Mucosa of descending colon (tissue), 3 donors: Measurements from ENCODE around the gene PIP4P1. TPM values are rescaled to one million over a fixed set of nuclear protein-coding genes. Genes with fewer than 3 reads are reported as not detected.
A peak's percentile ranks its signal among the peaks of the same experiment; 100 is the strongest.

Experiments
- ATAC-seq: fragments of 200-7000 bp; cut with Tn5 transposase; one replicate; pipeline ENCODE4 v1.9.1; 2020; ENCODE audit warnings: mild to moderate bottlenecking, moderate library complexity
- DNase-seq, 3 donors: peaks; one replicate each; pipeline ENCODE4 v3.0.0-alpha.2; 2020
- H3K36me3 ChIP-seq: fragments of 200-600 bp; one replicate; pipeline ENCODE4 v1.8.0; 2021; ENCODE audit warnings: low read depth, mild to moderate bottlenecking
- H3K4me1 ChIP-seq: fragments of 200-600 bp; one replicate; pipeline ENCODE4 v1.8.0; 2021; ENCODE audit warnings: low read depth, mild to moderate bottlenecking
- H3K4me3 ChIP-seq: fragments of 200-600 bp; one replicate; pipeline ENCODE4 v1.8.0; 2021; ENCODE audit warnings: mild to moderate bottlenecking
- H3K9me3 ChIP-seq: fragments of 200-600 bp; one replicate; pipeline ENCODE4 v1.8.0; 2021; ENCODE audit warnings: mild to moderate bottlenecking
- intact Hi-C, 2 donors: fragments of 100-400 bp; cut with DNase I in 1 of 2; cut with micrococcal nuclease in 1 of 2; formaldehyde crosslinking; loops; one replicate each; pipeline versions ENCODE4 v1.11.0 to v1.11.1; 2022; cut with DNase I, micrococcal nuclease
- total RNA-seq, 3 donors: library from RNA; stranded (reverse); fragmentation: NEBNext Ultra II Directional in 2 of 3; extraction: Animal tissue kit (Norgen Biotek cat#: 25700) in 2 of 3; gene quantifications; one replicate each; pipeline versions ENCODE4 v1.2.1 to v1.2.4, GENCODE V29; 2021 to 2023
- TF ChIP-seq, protein P1 (sequence below): fragments of 200-600 bp; IDR thresholded peaks from one replicate; pipeline ENCODE4 v1.8.0; 2022; ENCODE audit warnings: antibody characterized with exemption, mild to moderate bottlenecking
- donor health status: DM: no; HTN: no; CAD: no; lungs with moderate emphysema.
- donor health status: DM: no; HTN: no; CAD: no.
- donor health status: DM: no; HTN: yes; CAD: no.

Gene PIP4P1
- total RNA-seq, 3 donors from 2014 or later: 40.6 to 48.4 (median 45.5) TPM

DNA sequence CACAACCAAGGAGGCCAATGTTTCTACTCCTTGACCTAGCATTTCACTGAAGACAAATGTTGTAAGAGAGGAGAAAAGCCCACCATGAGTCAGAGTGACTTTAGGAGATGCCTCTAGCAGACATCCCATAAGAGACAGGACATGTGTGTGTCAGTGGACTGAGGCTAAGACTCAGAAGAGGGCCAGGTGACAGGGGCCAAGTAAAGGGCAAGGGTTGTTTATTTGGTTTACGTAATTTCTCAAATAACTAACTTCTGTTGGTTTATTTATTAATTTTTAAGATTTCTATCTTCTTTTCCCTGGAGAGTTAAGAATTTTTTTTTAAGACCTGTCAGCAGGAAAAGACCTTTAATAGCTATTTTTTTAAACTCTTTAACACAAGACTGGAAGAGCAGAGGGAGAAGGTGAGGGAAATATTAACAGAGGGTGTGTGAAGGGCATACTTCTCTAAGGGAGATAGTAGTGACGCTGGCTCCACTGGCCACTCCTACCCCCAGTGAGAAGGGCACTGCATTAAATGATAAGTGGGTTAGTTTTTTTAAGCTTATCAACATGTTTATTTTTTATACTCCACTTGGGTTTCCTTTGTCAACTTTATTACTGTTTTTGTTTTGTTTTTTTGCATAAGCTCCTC, 11.4 kb upstream of the PIP4P1 start:
- no peak for DNase-seq
- ATAC-seq: no peak
- peaks cover 5% of the 10 kb centered on the region for H3K36me3 ChIP-seq
- intact Hi-C loops: no loop called here
- peaks cover 28% of the 10 kb centered on the region for H3K4me1 ChIP-seq
- TF ChIP-seq, protein P1, sequence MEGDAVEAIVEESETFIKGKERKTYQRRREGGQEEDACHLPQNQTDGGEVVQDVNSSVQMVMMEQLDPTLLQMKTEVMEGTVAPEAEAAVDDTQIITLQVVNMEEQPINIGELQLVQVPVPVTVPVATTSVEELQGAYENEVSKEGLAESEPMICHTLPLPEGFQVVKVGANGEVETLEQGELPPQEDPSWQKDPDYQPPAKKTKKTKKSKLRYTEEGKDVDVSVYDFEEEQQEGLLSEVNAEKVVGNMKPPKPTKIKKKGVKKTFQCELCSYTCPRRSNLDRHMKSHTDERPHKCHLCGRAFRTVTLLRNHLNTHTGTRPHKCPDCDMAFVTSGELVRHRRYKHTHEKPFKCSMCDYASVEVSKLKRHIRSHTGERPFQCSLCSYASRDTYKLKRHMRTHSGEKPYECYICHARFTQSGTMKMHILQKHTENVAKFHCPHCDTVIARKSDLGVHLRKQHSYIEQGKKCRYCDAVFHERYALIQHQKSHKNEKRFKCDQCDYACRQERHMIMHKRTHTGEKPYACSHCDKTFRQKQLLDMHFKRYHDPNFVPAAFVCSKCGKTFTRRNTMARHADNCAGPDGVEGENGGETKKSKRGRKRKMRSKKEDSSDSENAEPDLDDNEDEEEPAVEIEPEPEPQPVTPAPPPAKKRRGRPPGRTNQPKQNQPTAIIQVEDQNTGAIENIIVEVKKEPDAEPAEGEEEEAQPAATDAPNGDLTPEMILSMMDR: no peak
- H3K9me3 ChIP-seq: no peaks in the 10 kb centered on the region
- no peak overlapping the region for H3K4me3 ChIP-seq

DNA sequence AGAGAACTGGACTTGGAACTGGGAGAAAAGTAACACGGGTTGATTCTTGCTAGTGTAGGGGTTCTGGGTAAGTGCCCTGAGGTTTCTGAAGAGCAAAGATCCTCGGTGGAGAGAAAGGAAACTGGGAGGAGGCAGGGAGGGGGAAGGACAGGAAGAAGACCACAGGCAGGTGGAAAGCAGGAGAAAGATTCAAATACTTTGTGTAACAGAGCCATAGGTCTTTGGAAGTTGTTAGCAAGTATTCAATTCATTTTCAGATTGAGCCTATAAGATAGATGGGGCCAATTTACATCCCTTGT, 9.3 kb upstream of the PIP4P1 start:
- peak in 1 of 3 donors; percentile 21 for DNase-seq
- TF ChIP-seq, protein P1: no peak
- peak overlapping the region; percentile 60 for H3K4me3 ChIP-seq
- H3K4me1 ChIP-seq: peaks cover 24% of the 10 kb centered on the region
- no peak for ATAC-seq
- H3K9me3 ChIP-seq: no peaks in the 10 kb centered on the region
- peaks cover 5% of the 10 kb centered on the region for H3K36me3 ChIP-seq
- intact Hi-C loops: no loop called here

DNA sequence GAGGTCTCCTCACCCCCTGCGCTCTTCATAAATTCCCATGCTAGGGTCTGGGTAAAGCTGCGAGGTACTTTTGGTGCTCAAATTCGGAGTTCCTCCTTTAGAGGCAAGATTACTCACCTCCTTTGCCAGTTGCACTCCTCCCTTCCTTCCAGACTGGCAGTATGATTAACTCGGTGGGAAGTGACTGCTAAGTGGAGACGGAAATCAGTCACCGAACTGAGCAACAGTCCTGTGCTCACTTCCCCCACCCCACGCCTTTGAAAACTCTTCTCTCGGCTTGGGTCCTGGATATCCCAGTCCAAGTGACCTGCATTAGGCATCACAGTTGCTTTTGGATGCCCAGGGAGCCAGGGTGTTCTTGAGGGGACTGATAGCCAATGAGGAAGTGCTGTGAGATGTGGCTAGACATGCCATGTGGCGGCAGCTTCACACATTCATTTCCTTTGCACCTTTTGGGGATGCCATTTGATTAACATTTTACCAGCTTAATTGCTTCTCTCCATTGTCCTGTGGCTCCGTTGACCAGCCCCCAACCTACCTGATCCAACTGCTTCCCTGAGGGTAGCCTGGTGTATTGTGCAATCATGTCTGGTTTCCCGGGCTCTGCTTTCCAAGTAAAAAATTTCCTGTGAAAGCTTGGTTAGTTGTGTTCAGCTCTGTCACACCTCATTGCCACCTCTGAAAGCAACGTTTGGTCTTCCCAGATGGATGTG, 8.8 kb upstream of the PIP4P1 start:
- H3K36me3 ChIP-seq: peaks cover 5% of the 10 kb centered on the region
- intact Hi-C loops: no loop called here
- ATAC-seq (peak; percentile 76), DNase-seq (peak in 2 of 3 donors; percentile 52 to 60)
- no peaks in the 10 kb centered on the region for H3K9me3 ChIP-seq
- TF ChIP-seq, protein P1: no peak
- H3K4me3 ChIP-seq: peak overlapping the region; percentile 60
- peaks cover 24% of the 10 kb centered on the region for H3K4me1 ChIP-seq

DNA sequence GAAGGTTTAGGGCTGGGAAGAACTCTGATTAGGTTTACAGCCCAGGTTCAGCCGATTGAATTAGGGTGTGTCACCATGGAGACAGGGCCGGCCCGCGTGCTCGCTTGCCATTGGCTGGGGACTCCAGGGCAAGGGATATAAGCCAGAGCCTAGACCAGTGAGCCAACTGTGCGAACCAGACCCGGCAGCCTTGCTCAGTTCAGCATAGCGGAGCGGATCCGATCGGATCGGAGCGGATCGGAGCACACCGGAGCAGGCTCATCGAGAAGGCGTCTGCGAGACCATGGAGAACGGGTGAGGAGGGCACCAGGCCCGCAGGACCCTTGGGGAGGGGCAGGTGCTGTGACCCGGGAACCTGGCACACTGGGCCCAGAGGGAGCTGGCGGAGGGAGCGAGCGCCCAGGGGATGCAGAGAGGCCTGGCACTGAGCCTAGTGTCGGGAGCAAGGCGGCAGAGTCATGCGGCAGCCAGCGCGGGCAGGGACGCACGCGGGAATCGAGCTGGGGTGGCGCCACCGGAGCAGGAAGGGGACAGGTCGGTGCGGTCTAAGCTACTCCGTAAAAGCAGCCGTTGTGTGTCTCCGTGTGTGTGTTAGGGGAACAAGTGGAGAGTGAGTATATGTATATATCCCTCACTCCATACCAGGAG, 8.1 kb upstream of the PIP4P1 start, which contains the start of gene PNP:
Gene PNP, plus strand, starts transcription at position 165 of the 648 bp plus-strand sequence. Its CDS starts 119 bp downstream, at position 284.
- Histone ChIP-seq H3K36me3 (no peaks in the 10 kb centered on the region), H3K4me3 (peak within 1 kb of the TSS; percentile 60), H3K4me1 (peaks cover 24% of the 10 kb centered on the region), H3K9me3 (no peaks in the 10 kb centered on the region)
- TF ChIP-seq, protein P1: no peak
- ATAC-seq (peak; percentile 96), DNase-seq (peak; percentile 95 to 97 (median 96))
- intact Hi-C loops: no loop called here

DNA sequence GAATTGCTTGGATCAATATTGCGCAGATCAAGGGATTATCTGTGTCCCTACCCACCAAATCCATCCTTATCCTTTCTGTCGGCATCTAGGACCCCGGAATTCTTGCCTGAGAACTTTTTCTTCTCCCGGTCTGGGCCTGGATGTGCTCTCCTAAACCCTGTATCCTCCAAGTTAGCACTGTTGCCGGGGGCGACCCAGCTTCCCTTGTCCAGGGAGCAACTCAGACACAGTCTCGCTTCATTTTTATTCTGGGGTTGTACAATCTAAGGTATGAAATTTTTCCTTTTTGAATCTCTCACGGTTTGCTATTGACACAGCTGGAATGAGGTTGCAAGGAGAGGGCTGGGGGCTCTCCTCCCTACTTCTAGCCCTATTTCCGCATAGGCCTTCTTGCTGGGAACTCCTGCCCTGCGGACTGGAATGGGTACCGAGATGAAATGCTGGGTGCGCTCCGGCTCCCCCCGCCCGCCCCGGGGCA, 7.6 kb upstream of the PIP4P1 start:
- peak in 1 of 3 donors; percentile 67 for DNase-seq
- no peaks in the 10 kb centered on the region for H3K36me3 ChIP-seq
- no peaks in the 10 kb centered on the region for H3K9me3 ChIP-seq
- H3K4me1 ChIP-seq: peaks cover 24% of the 10 kb centered on the region
- H3K4me3 ChIP-seq: peak overlapping the region; percentile 60
- ATAC-seq: no peak
- TF ChIP-seq, protein P1: no peak
- intact Hi-C loops: no loop called here
